ENCODE measurements around the gene NFXL1. TPM values are rescaled to one million over a fixed set of nuclear protein-coding genes. Genes with fewer than 3 reads are reported as not detected.

Gene NFXL1
- total RNA-seq, 2 donors from 2014 or later = 4.3 to 8.6 TPM

DNA sequence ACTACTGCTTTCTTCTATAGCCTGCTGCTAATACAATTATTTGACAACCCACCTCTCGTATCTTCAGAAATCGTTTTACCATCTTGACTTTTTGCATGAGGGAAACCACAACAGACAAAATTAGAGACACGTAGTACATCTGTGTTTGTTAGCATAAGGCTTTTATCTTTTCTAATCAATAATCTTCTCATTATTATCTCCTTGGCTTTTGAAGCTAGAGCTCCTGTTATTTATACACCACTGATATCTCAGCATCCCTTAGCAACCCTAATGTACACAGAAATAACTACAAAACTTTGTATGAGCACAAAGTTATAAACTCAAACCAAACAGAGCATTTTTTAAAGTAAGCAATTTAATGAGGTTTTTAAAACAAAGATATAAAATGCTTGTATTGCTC is 116.2 kb downstream of the NFXL1 start:
- intact Hi-C loops (cut with DNase I) = no loop called here
- DNase-seq (no peak), ATAC-seq (no peak)

Other genes starting within 250 kb of the NFXL1 start
- gene CORIN, start 76.5 kb downstream of the NFXL1 start, total RNA-seq = 100 to 1,000 TPM in 1 of 2 donors, 10 to 100 TPM in 1; 89.0 to 106 TPM
- under 1 TPM; 0.12 to 0.92 TPM for gene CNGA1, start 102.1 kb upstream of the NFXL1 start, total RNA-seq
- 1 to 10 TPM in 1 of 2 donors, under 1 TPM in 1; 0.53 to 1.5 TPM for gene NIPAL1, start 102.2 kb upstream of the NFXL1 start, total RNA-seq
- gene TXK, start 219.7 kb upstream of the NFXL1 start, total RNA-seq = under 1 TPM; 0.62 to 0.84 TPM